Liver (tissue), 3 donors: Measurements from ENCODE around the gene CDKN3.
"Not testable (repeated sequence)": the region's sequence is repeated elsewhere in the genome, so short reads cannot be mapped to it uniquely, and the experiment has no call there.

ENCODE experiments used
- JUND ChIP-seq, 2 donors: IDR thresholded peaks; 2 replicates each; pipeline ENCODE4 v1.6.1; 2016; ENCODE audit warnings: antibody characterized with exemption in 2 of 2
- SP1 ChIP-seq: IDR thresholded peaks from 2 replicates; pipeline ENCODE4 v1.6.1; 2018; ENCODE audit warnings: antibody characterized with exemption, mild to moderate bottlenecking
- YY1 ChIP-seq: IDR thresholded peaks from 2 replicates; pipeline ENCODE4 v1.6.1; 2016; ENCODE audit warnings: antibody characterized with exemption, mild to moderate bottlenecking
- TF ChIP-seq, protein P1 (sequence below): IDR thresholded peaks from 2 replicates; pipeline ENCODE4 v1.6.1; 2016; ENCODE audit warnings: antibody characterized with exemption
- TF ChIP-seq, protein P2 (sequence below): fragments of 150-350 bp; IDR thresholded peaks from 2 replicates; pipeline ENCODE4 v1.5.1; 2017; ENCODE audit warnings: improper control_type of control experiment, low read depth, low read length; ENCODE audit not compliant: missing input control
- TF ChIP-seq, protein P3 (sequence below): IDR thresholded peaks from 2 replicates; pipeline ENCODE4 v1.6.1; 2016; ENCODE audit warnings: antibody characterized with exemption, mild to moderate bottlenecking
- TF ChIP-seq, protein P4 (sequence below): IDR thresholded peaks from 2 replicates; pipeline ENCODE4 v1.6.1; 2016; ENCODE audit warnings: antibody characterized with exemption
- donor health status: healthy.
- donor health status: healthy.

DNA sequence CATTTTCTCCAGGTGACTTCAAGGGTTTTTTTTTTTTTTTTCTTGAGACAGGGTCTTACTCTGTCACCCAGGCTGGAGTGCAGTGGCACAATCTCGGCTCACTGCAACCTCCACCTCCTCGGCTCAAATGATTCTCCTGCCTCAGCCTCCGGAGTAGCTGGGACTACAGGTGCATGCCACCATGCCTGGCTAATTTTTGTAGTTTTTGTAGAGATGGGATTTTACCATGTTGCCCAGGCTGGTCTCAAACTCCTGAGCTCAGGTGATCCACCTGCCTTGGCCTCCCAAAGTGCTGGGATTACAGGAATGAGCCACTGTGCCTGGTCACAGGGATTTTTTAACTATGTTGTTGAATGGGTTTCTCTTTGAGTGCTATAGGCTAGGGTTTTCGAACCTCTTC is 41.1 kb downstream of the CDKN3 start:
- TF ChIP-seq, protein P1, sequence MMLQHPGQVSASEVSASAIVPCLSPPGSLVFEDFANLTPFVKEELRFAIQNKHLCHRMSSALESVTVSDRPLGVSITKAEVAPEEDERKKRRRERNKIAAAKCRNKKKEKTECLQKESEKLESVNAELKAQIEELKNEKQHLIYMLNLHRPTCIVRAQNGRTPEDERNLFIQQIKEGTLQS = not testable (repeated sequence)
- TF ChIP-seq, protein P2, sequence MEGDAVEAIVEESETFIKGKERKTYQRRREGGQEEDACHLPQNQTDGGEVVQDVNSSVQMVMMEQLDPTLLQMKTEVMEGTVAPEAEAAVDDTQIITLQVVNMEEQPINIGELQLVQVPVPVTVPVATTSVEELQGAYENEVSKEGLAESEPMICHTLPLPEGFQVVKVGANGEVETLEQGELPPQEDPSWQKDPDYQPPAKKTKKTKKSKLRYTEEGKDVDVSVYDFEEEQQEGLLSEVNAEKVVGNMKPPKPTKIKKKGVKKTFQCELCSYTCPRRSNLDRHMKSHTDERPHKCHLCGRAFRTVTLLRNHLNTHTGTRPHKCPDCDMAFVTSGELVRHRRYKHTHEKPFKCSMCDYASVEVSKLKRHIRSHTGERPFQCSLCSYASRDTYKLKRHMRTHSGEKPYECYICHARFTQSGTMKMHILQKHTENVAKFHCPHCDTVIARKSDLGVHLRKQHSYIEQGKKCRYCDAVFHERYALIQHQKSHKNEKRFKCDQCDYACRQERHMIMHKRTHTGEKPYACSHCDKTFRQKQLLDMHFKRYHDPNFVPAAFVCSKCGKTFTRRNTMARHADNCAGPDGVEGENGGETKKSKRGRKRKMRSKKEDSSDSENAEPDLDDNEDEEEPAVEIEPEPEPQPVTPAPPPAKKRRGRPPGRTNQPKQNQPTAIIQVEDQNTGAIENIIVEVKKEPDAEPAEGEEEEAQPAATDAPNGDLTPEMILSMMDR = not testable (repeated sequence)
- not testable (repeated sequence) for TF ChIP-seq SP1; YY1; JUND (IDR thresholded peaks at IDR 0.05)
- TF ChIP-seq, protein P3, sequence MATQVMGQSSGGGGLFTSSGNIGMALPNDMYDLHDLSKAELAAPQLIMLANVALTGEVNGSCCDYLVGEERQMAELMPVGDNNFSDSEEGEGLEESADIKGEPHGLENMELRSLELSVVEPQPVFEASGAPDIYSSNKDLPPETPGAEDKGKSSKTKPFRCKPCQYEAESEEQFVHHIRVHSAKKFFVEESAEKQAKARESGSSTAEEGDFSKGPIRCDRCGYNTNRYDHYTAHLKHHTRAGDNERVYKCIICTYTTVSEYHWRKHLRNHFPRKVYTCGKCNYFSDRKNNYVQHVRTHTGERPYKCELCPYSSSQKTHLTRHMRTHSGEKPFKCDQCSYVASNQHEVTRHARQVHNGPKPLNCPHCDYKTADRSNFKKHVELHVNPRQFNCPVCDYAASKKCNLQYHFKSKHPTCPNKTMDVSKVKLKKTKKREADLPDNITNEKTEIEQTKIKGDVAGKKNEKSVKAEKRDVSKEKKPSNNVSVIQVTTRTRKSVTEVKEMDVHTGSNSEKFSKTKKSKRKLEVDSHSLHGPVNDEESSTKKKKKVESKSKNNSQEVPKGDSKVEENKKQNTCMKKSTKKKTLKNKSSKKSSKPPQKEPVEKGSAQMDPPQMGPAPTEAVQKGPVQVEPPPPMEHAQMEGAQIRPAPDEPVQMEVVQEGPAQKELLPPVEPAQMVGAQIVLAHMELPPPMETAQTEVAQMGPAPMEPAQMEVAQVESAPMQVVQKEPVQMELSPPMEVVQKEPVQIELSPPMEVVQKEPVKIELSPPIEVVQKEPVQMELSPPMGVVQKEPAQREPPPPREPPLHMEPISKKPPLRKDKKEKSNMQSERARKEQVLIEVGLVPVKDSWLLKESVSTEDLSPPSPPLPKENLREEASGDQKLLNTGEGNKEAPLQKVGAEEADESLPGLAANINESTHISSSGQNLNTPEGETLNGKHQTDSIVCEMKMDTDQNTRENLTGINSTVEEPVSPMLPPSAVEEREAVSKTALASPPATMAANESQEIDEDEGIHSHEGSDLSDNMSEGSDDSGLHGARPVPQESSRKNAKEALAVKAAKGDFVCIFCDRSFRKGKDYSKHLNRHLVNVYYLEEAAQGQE = not testable (repeated sequence)
- TF ChIP-seq, protein P4, sequence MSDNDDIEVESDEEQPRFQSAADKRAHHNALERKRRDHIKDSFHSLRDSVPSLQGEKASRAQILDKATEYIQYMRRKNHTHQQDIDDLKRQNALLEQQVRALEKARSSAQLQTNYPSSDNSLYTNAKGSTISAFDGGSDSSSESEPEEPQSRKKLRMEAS = not testable (repeated sequence)
